Measurements from ENCODE around the gene TBX5. TPM values are rescaled to one million over a fixed set of nuclear protein-coding genes. Genes with fewer than 3 reads are reported as not detected.

Gene TBX5
- total RNA-seq, 4 donors from 2014 or later = 0.27 to 2.3 (median 1.0) TPM

- no peaks in the 10 kb centered on the region for H3K9me3 ChIP-seq
- TF ChIP-seq POLR2A (IDR thresholded peaks at IDR 0.05) = no peak
- TF ChIP-seq CTCF (IDR thresholded peaks at IDR 0.05) = no peak
- intact Hi-C loops (cut with DNase I) = no loop called here
- 80 to 88% methylated on average over 4 of the region's 4 CpGs for WGBS, 2 donors
- H3K27ac ChIP-seq = no peak overlapping the region
- no peaks in the 10 kb centered on the region for H3K36me3 ChIP-seq
- no peaks in the 10 kb centered on the region for H3K4me1 ChIP-seq
- H3K4me3 ChIP-seq (replicated peaks in 1 of 3) = no peak overlapping the region
- H3K27me3 ChIP-seq = no peaks in the 10 kb centered on the region
- DNase-seq = no peak
Measured at GRCh38 chr12:114311974-114312373, 94.0 kb downstream of the TBX5 start.

- WGBS, 2 donors = 79 to 89% methylated on average over 1 of the region's 1 CpG
- no peaks in the 10 kb centered on the region for H3K36me3 ChIP-seq
- H3K27ac ChIP-seq = no peak overlapping the region
- no peak overlapping the region for H3K4me3 ChIP-seq (replicated peaks in 1 of 3)
- DNase-seq = no peak
- no peaks in the 10 kb centered on the region for H3K27me3 ChIP-seq
- no peaks in the 10 kb centered on the region for H3K9me3 ChIP-seq
- TF ChIP-seq CTCF (IDR thresholded peaks at IDR 0.05) (no peak), POLR2A (IDR thresholded peaks at IDR 0.05) (no peak)
- H3K4me1 ChIP-seq = no peaks in the 10 kb centered on the region
- intact Hi-C loops (cut with DNase I) = no loop called here
Measured at GRCh38 chr12:114306646-114307045, 99.3 kb downstream of the TBX5 start.

- Histone ChIP-seq H3K27ac (no peak overlapping the region), H3K27me3 (no peaks in the 10 kb centered on the region), H3K4me1 (no peaks in the 10 kb centered on the region), H3K9me3 (no peaks in the 10 kb centered on the region), H3K4me3 (replicated peaks in 1 of 3) (no peak overlapping the region), H3K36me3 (no peaks in the 10 kb centered on the region)
- intact Hi-C loops (cut with DNase I) = no loop called here
- TF ChIP-seq POLR2A (IDR thresholded peaks at IDR 0.05) (no peak), CTCF (IDR thresholded peaks at IDR 0.05) (no peak)
- DNase-seq = no peak
Measured at GRCh38 chr12:114305446-114305845, 100.5 kb downstream of the TBX5 start.

All from thyroid gland (tissue), 4 donors.